ENCODE results near the gene KAT2A.
A peak's percentile ranks its signal among the peaks of the same experiment; 100 is the strongest.

KAT2A gene

GRCh38 chr17:42135664-42136653, 14.8 kb upstream of the KAT2A start:
- DNase-seq (ENCODE audit: low read depth), result no peak

GRCh38 chr17:42135151-42135550, 14.0 kb upstream of the KAT2A start:
- DNase-seq (ENCODE audit: low read depth), result no peak

GRCh38 chr17:42133461-42134041, 12.4 kb upstream of the KAT2A start:
- no peak for DNase-seq (ENCODE audit: low read depth)

GRCh38 chr17:42132941-42133340, 11.8 kb upstream of the KAT2A start:
- DNase-seq (ENCODE audit: low read depth), result no peak

GRCh38 chr17:42131981-42132432, 10.8 kb upstream of the KAT2A start:
- DNase-seq (ENCODE audit: low read depth), result no peak

GRCh38 chr17:42131232-42131631, 10.1 kb upstream of the KAT2A start:
- DNase-seq (ENCODE audit: low read depth), result no peak

- no peak for DNase-seq (ENCODE audit: low read depth)
These were observed 9.3 kb upstream of the KAT2A start for GRCh38 chr17:42130310-42130936.

- DNase-seq (ENCODE audit: low read depth), result no peak
These were observed 8.1 kb upstream of the KAT2A start for GRCh38 chr17:42129109-42129837.

- DNase-seq (ENCODE audit: low read depth), result no peak
These were observed 6.2 kb upstream of the KAT2A start for GRCh38 chr17:42127414-42127813.

GRCh38 chr17:42126836-42127235, 5.7 kb upstream of the KAT2A start:
- DNase-seq (ENCODE audit: low read depth), result no peak

GRCh38 chr17:42125565-42125964, 4.4 kb upstream of the KAT2A start:
- no peak for DNase-seq (ENCODE audit: low read depth)

GRCh38 chr17:42124256-42124655, 3.1 kb upstream of the KAT2A start:
- no peak for DNase-seq (ENCODE audit: low read depth)

- DNase-seq (ENCODE audit: low read depth), result no peak
These were observed 1.5 kb upstream of the KAT2A start, which contains the start of gene HSPB9 for GRCh38 chr17:42122371-42123303. HSPB9 (plus strand) TSS chr17:42122804; CDS start chr17:42122851, 47 bp downstream.

- no peak for DNase-seq (ENCODE audit: low read depth)
These were observed 902 bp downstream of the KAT2A start for GRCh38 chr17:42120161-42120769.

- DNase-seq (ENCODE audit: low read depth), result no peak
These were observed 1.9 kb downstream of the KAT2A start for GRCh38 chr17:42119301-42119700.

- DNase-seq (ENCODE audit: low read depth), result peak; percentile 15
These were observed 2.6 kb downstream of the KAT2A start for GRCh38 chr17:42118545-42118944.

- DNase-seq (ENCODE audit: low read depth), result no peak
These were observed 3.0 kb downstream of the KAT2A start for GRCh38 chr17:42118126-42118510.

- no peak for DNase-seq (ENCODE audit: low read depth)
These were observed 3.6 kb downstream of the KAT2A start for GRCh38 chr17:42117397-42118125.

GRCh38 chr17:42116705-42117396, 4.3 kb downstream of the KAT2A start:
- peak; percentile 74 for DNase-seq (ENCODE audit: low read depth)

Measured in T follicular helper cell (primary cell).